HFFc6 (cell line): ENCODE measurements around the gene RNASEH2A. TPM values are rescaled to one million over a fixed set of nuclear protein-coding genes. Genes with fewer than 3 reads are reported as not detected.

ENCODE experiments used
- DNase-seq: peaks from one replicate; pipeline ENCODE4 v3.0.0-alpha.2; 2018
- H3K27ac Mint-ChIP-seq: 2 replicates; pipeline ENCODE4 v1.8.0; 2020; ENCODE audit warnings: mild to moderate bottlenecking, mixed read lengths
- H3K27me3 Mint-ChIP-seq: 2 replicates; pipeline ENCODE4 v1.8.0; 2021; ENCODE audit warnings: mild to moderate bottlenecking, moderate library complexity, mixed read lengths; ENCODE audit not compliant: insufficient read depth
- H3K36me3 Mint-ChIP-seq: 2 replicates; pipeline ENCODE4 v1.8.0; 2021; ENCODE audit warnings: low read depth, mixed read lengths
- H3K4me1 Mint-ChIP-seq: 2 replicates; pipeline ENCODE4 v1.8.0; 2020; ENCODE audit warnings: low read depth, mixed read lengths
- H3K4me3 Mint-ChIP-seq: 2 replicates; pipeline ENCODE4 v1.8.0; 2020; ENCODE audit warnings: mild to moderate bottlenecking, moderate library complexity, mixed read lengths
- H3K9me3 Mint-ChIP-seq: 2 replicates; pipeline ENCODE4 v1.8.0; 2020; ENCODE audit warnings: mild to moderate bottlenecking, mixed read lengths
- CTCF ChIP-seq: fragments of 200-600 bp; sonication (generic); IDR thresholded peaks from 2 replicates; pipeline ENCODE4 v1.5.0; 2021; ENCODE audit warnings: antibody characterized with exemption, mild to moderate bottlenecking
- total RNA-seq, 6 experiments: library from RNA; stranded (reverse); fragmentation: NEBNext Ultra II Directional; extraction: Animal tissue kit (Norgen Biotek cat#: 25700); gene quantifications; 2 replicates in 1 of 6; 3 replicates in 5 of 6; pipeline ENCODE4 v1.2.3, GENCODE V29; 2021

Gene RNASEH2A
- total RNA-seq, 6 experiments from 2014 or later, result 17.9 to 43.2 (median 37.7) TPM

GRCh38 chr19:12772323-12772722 lies 34.1 kb upstream of the RNASEH2A start:
- Mint-ChIP-seq H3K4me1 (peaks cover 30% of the 10 kb centered on the region), H3K27me3 (no peaks in the 10 kb centered on the region; the same call in 1 of the 2 replicates), H3K36me3 (no peaks in the 10 kb centered on the region), H3K27ac (no peak overlapping the region; the same call in 1 of the 2 replicates), H3K4me3 (no peak overlapping the region), H3K9me3 (no peaks in the 10 kb centered on the region)
- no peak for DNase-seq
- no peak for TF ChIP-seq CTCF

GRCh38 chr19:12773571-12773970 lies 32.8 kb upstream of the RNASEH2A start:
- Mint-ChIP-seq H3K27me3 (no peaks in the 10 kb centered on the region; the same call in 1 of the 2 replicates), H3K36me3 (no peaks in the 10 kb centered on the region), H3K27ac (peak overlapping the region; percentile 50), H3K4me3 (peak overlapping the region; percentile 27), H3K4me1 (peaks cover 38% of the 10 kb centered on the region), H3K9me3 (no peaks in the 10 kb centered on the region)
- peak; percentile 66 for TF ChIP-seq CTCF
- no peak for DNase-seq

- no peak for DNase-seq
- H3K36me3 Mint-ChIP-seq, result no peaks in the 10 kb centered on the region
- peak within 1 kb of the TSS; percentile 73 for H3K4me3 Mint-ChIP-seq
- no peak for TF ChIP-seq CTCF
- H3K27ac Mint-ChIP-seq, result peak within 1 kb of the TSS; percentile 40; the same call in 1 of the 2 replicates
- H3K27me3 Mint-ChIP-seq, result no peaks in the 10 kb centered on the region; the same call in 1 of the 2 replicates
- no peaks in the 10 kb centered on the region for H3K9me3 Mint-ChIP-seq
- H3K4me1 Mint-ChIP-seq, result peaks cover 50% of the 10 kb centered on the region
These were observed 31.5 kb upstream of the RNASEH2A start, which contains the start of gene HOOK2 for GRCh38 chr19:12774588-12775555. Gene HOOK2, minus strand, starts transcription at chr19:12775552. Its CDS starts 103 bp downstream, at chr19:12775449.

- Mint-ChIP-seq H3K27ac (peak overlapping the region; percentile 95), H3K36me3 (no peaks in the 10 kb centered on the region), H3K27me3 (no peaks in the 10 kb centered on the region; the same call in 1 of the 2 replicates), H3K9me3 (no peaks in the 10 kb centered on the region), H3K4me1 (peaks cover 51% of the 10 kb centered on the region), H3K4me3 (peak overlapping the region; percentile 91)
- DNase-seq, result peak; percentile 63
- peak; percentile 98 for TF ChIP-seq CTCF
These were observed 29.0 kb upstream of the RNASEH2A start for GRCh38 chr19:12777217-12778016.
